Endothelial cell of umbilical vein (primary cell): ENCODE results near the gene CAMLG. TPM values are rescaled to one million over a fixed set of nuclear protein-coding genes. Genes with fewer than 3 reads are reported as not detected.

ENCODE experiments used
- BruUV-seq: library from RNA; stranded (reverse); fragments of 400-500 nt; replicated peaks from 2 replicates; lab custom pipeline; 2021; lab: Mats Ljungman, UMichigan
- CTCF ChIA-PET: fragments of 300-600, 350-600 bp; sonication (Branson Sonifier 250); formaldehyde crosslinking; loops from one replicate; lab custom pipeline; 2021; ENCODE audit warnings: antibody characterized with exemption, inconsistent platforms; lab: Charles Lee
- POLR2A ChIA-PET: fragments of 300-600, 350-600 bp; sonication (Branson Sonifier 250); formaldehyde crosslinking; loops from one replicate; lab custom pipeline; 2021; ENCODE audit warnings: antibody characterized with exemption, inconsistent platforms; lab: Charles Lee
- DNase-seq: peaks from one replicate; pipeline ENCODE4 v3.0.0-alpha.2; 2011; ENCODE audit warnings: low read depth, low spot score
- FAIRE-seq: peaks from 2 replicates; lab custom pipeline; 2011; peaks lifted over from hg19 to GRCh38; lab: Jason Lieb, UNC
- H2AFZ ChIP-seq: 2 replicates; pipeline ENCODE4 v1.6.0; 2012; ENCODE audit warnings: low read depth, low read length, control low read depth, inconsistent platforms
- H3K27ac ChIP-seq: 2 replicates; pipeline ENCODE4 v1.5.1; 2011; ENCODE audit warnings: low read depth, mild to moderate bottlenecking, control low read depth, low read length, moderate library complexity; ENCODE audit not compliant: insufficient read depth
- H3K27me3 ChIP-seq, 2 experiments: 2 replicates each; pipeline versions ENCODE4 v1.6.0 to v1.6.1; 2011; ENCODE audit warnings: low read length in 2 of 2, mixed read lengths in 1 of 2; ENCODE audit not compliant: control insufficient read depth in 2 of 2, insufficient read depth in 2 of 2
- H3K36me3 ChIP-seq, 2 experiments: 2 replicates in 1 of 2; 3 replicates in 1 of 2; pipeline ENCODE4 v1.5.1; 2011; ENCODE audit warnings: low read length in 2 of 2, mild to moderate bottlenecking in 1 of 2, moderate library complexity in 1 of 2; ENCODE audit not compliant: control insufficient read depth in 2 of 2, insufficient read depth in 2 of 2; ENCODE audit errors: extremely low read depth in 1 of 2
- H3K4me1 ChIP-seq: 3 replicates; pipeline ENCODE4 v1.5.1; 2011; ENCODE audit warnings: mild to moderate bottlenecking, low read length; ENCODE audit not compliant: control insufficient read depth, insufficient read depth; ENCODE audit errors: extremely low read depth
- H3K4me2 ChIP-seq: 2 replicates; pipeline ENCODE4 v1.6.1; 2011; ENCODE audit warnings: low read length, control low read depth, mixed read lengths; ENCODE audit not compliant: insufficient read depth
- H3K4me3 ChIP-seq, 3 experiments: fragments of 200-600 bp in 1 of 3; sonication (generic), shearing (Covaris generic) in 1 of 3; replicated peaks in 1 of 3; 2 replicates each; pipeline ENCODE4 v1.5.1; 2011 to 2016; ENCODE audit warnings: control low read depth in 3 of 3, low read length in 3 of 3, mild to moderate bottlenecking in 2 of 3, inconsistent platforms in 1 of 3, low read depth in 1 of 3, moderate library complexity in 1 of 3; ENCODE audit not compliant: insufficient read depth in 1 of 3
- H3K79me2 ChIP-seq: 2 replicates; pipeline ENCODE4 v1.6.0; 2012; ENCODE audit warnings: low read length, inconsistent platforms; ENCODE audit not compliant: control insufficient read depth, insufficient read depth
- H3K9ac ChIP-seq: replicated peaks from 2 replicates; pipeline ENCODE3; 2011; ENCODE audit warnings: low read length, control low read depth; ENCODE audit not compliant: insufficient read depth; ENCODE audit errors: extremely low read depth
- H3K9me1 ChIP-seq: replicated peaks from 3 replicates; pipeline ENCODE4 v1.6.0; 2011; ENCODE audit warnings: mild to moderate bottlenecking, low read length; ENCODE audit not compliant: control insufficient read depth, insufficient read depth; ENCODE audit errors: extremely low read depth
- H3K9me3 ChIP-seq: replicated peaks from 2 replicates; pipeline ENCODE4 v1.5.1; 2012; ENCODE audit warnings: low read length, inconsistent platforms; ENCODE audit not compliant: control insufficient read depth, insufficient read depth
- H4K20me1 ChIP-seq: replicated peaks from 2 replicates; pipeline ENCODE3; 2011; ENCODE audit warnings: mild to moderate bottlenecking, low read length; ENCODE audit not compliant: control insufficient read depth, insufficient read depth; ENCODE audit errors: extremely low read depth
- EZH2 ChIP-seq: IDR thresholded peaks from 2 replicates; pipeline ENCODE4 v1.6.1; 2012; ENCODE audit warnings: borderline replicate concordance, low read depth, mild to moderate bottlenecking, moderate library complexity, low read length, inconsistent platforms; ENCODE audit not compliant: severe bottlenecking
- FOS ChIP-seq: IDR thresholded peaks from 2 replicates; pipeline ENCODE4 v1.6.1; 2011; ENCODE audit warnings: mild to moderate bottlenecking, low read length, moderate library complexity, borderline replicate concordance; ENCODE audit not compliant: insufficient read depth
- GATA2 ChIP-seq: IDR thresholded peaks from 2 replicates; pipeline ENCODE4 v1.7.0; 2011; ENCODE audit warnings: low read depth, mild to moderate bottlenecking, moderate library complexity, mixed read lengths, low read length; ENCODE audit not compliant: insufficient read length, insufficient read depth
- JUN ChIP-seq: IDR thresholded peaks from 2 replicates; pipeline ENCODE4 v1.6.1; 2011; ENCODE audit warnings: borderline replicate concordance, low read depth; ENCODE audit not compliant: insufficient read length, insufficient read depth
- MAX ChIP-seq: IDR thresholded peaks from 2 replicates; pipeline ENCODE4 v1.6.1; 2011; ENCODE audit not compliant: insufficient read depth, insufficient read length
- MYC ChIP-seq: IDR thresholded peaks from one replicate; pipeline ENCODE4 v1.6.1; 2011; ENCODE audit warnings: mild to moderate bottlenecking, low read depth, low read length
- POLR2A ChIP-seq: IDR thresholded peaks from 2 replicates; pipeline ENCODE4 v1.6.1; 2012; ENCODE audit warnings: low read depth, mild to moderate bottlenecking, control low read depth, low read length
- POLR2AphosphoS5 ChIP-seq: IDR thresholded peaks from 2 replicates; pipeline ENCODE4 v1.6.1; 2012; ENCODE audit warnings: low read depth, mild to moderate bottlenecking, control low read depth, low read length, moderate library complexity; ENCODE audit not compliant: insufficient read depth
- dilution Hi-C: fragments of 300-500 bp; cut with MboI; formaldehyde crosslinking; loops from one replicate; pipeline ENCODE4 v1.15.0; 2019; ENCODE audit warnings: low sequenced_read_pairs; ENCODE audit not compliant: extremely low pct_ligation_motif_present
- intact Hi-C: fragments of 100-400 bp; cut with micrococcal nuclease; formaldehyde crosslinking; loops from one replicate; pipeline ENCODE4 v1.10.0; 2022
- polyA plus RNA-seq, 4 experiments: library from polyadenylated mRNA; depleted of rRNA in 3 of 4; stranded (reverse) in 3 of 4; unstranded in 1 of 4; fragments of >200 nt; gene quantifications; 2 replicates each; pipeline versions ENCODE4 v1.2.1 to v1.2.3, GENCODE V29; 2011 to 2012; ENCODE audit warnings: missing spikeins in 1 of 4
- total RNA-seq: library from RNA; stranded (reverse); gene quantifications from 2 replicates; pipeline ENCODE4 v1.2.3, GENCODE V29; 2021
- TF ChIP-seq, protein P1 (sequence below), 2 donors: IDR thresholded peaks; 1 replicate in 1 of 2; 2 replicates in 1 of 2; pipeline ENCODE4 v1.5.1; 2011; ENCODE audit warnings: low read length in 2 of 2, mild to moderate bottlenecking in 2 of 2, moderate library complexity in 2 of 2, control low read depth in 1 of 2, inconsistent platforms in 1 of 2, low read depth in 1 of 2; ENCODE audit not compliant: insufficient read depth in 1 of 2; ENCODE audit errors: extremely low read depth in 1 of 2

Gene CAMLG
- total and polyA plus RNA-seq, 2 donors (not counting 3 experiments of a cell fraction or from before 2014, with no cell fraction given): 14.7 to 33.3 TPM

DNA sequence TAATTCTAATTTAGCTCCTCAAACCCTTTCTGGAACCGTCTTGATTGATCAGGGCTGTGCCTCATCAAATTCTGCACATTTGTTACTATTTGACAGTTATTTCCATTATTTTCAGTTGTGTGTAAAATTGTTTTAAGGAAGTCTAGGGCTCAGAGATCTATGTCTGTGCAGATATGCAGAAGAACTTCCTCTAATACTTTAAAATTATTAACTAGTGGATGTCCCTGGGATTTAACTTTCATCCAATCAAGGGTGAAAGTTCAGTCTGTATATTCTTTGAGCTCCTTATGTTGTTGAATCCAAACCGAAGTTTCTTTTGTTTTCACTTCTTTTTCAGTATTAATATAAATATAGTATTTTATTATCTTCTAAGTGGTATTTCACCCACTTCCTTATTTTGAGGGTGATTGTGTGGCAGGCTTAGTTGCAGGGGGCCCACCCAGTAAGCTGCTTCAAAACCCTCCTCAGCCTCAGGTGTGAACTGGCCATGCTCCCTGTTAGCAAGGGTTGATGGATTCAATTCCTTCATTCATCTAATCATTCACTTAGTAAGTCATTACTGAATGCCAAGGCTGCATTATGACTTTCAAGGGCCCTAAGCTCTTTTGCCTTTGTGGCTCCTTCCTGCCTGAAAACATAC is 2.1 kb upstream of the CAMLG start:
- DNase-seq: no peak
- BruUV-seq: no TSS peak
- CTCF ChIA-PET: interaction anchor here (3.7 kb wide), 1 partner anchor 169 kb away, joined by 13 read pairs; the partner anchor contains the start of gene PCBD2
- Histone ChIP-seq H3K4me2 (no peak overlapping the region), H3K27ac (no peak overlapping the region), H2AFZ (peak overlapping the region; percentile 32), H3K79me2 (peaks cover 22% of the 10 kb centered on the region), H3K9me1 (no peaks in the 10 kb centered on the region), H3K9ac (no peak overlapping the region), H4K20me1 (no peaks in the 10 kb centered on the region), H3K36me3 (no peaks in the 10 kb centered on the region), H3K4me1 (peaks cover 9% of the 10 kb centered on the region), H3K4me3 (no peak overlapping the region), H3K27me3 (no peaks in the 10 kb centered on the region), H3K9me3 (no peaks in the 10 kb centered on the region)
- intact Hi-C loops (loop anchor here (5.0 kb wide), 3 partner anchors 324 to 466 kb away; partner anchors contain the start of genes CDKL3 and CDKN2AIPNL), dilution Hi-C loops (no loop called here)
- FAIRE-seq: no peak
- POLR2A ChIA-PET: no interaction called here
- TF ChIP-seq MAX (no peak), POLR2A (no peak), FOS (no peak), GATA2 (no peak), JUN (no peak), MYC (no peak), POLR2AphosphoS5 (no peak), EZH2 (no peak)
- TF ChIP-seq, protein P1, sequence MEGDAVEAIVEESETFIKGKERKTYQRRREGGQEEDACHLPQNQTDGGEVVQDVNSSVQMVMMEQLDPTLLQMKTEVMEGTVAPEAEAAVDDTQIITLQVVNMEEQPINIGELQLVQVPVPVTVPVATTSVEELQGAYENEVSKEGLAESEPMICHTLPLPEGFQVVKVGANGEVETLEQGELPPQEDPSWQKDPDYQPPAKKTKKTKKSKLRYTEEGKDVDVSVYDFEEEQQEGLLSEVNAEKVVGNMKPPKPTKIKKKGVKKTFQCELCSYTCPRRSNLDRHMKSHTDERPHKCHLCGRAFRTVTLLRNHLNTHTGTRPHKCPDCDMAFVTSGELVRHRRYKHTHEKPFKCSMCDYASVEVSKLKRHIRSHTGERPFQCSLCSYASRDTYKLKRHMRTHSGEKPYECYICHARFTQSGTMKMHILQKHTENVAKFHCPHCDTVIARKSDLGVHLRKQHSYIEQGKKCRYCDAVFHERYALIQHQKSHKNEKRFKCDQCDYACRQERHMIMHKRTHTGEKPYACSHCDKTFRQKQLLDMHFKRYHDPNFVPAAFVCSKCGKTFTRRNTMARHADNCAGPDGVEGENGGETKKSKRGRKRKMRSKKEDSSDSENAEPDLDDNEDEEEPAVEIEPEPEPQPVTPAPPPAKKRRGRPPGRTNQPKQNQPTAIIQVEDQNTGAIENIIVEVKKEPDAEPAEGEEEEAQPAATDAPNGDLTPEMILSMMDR (IDR thresholded peaks at IDR 0.05; ENCODE audit: extremely low read depth in 1 of 2, insufficient read depth in 1 of 2, low read depth in 1 of 2, low read length in 2 of 2): no peak
